ENCODE results near the gene SGSM2.

The SGSM2 gene

GRCh38 chr17:2399572-2400473, 62.5 kb downstream of the SGSM2 start:
- Mint-ChIP-seq H3K9me3 (no peaks in the 10 kb centered on the region), H3K4me1 (peaks cover 39% of the 10 kb centered on the region), H3K27ac (peak overlapping the region; percentile 99), H3K4me3 (peak overlapping the region; percentile 94), H3K36me3 (no peaks in the 10 kb centered on the region), H3K27me3 (no peaks in the 10 kb centered on the region)
- DNase-seq (ENCODE audit: low spot score in 2 of 2), result peak; percentile 92 to 93
- peak; percentile 51 for ATAC-seq (ENCODE audit: low read depth)

GRCh38 chr17:2400474-2400866, 63.2 kb downstream of the SGSM2 start:
- peak overlapping the region; percentile 99 for H3K27ac Mint-ChIP-seq
- ATAC-seq (ENCODE audit: low read depth) (no peak), DNase-seq (ENCODE audit: low spot score in 2 of 2) (peak; percentile 46 to 67)
- H3K36me3 Mint-ChIP-seq, result peaks cover 3% of the 10 kb centered on the region
- peak overlapping the region; percentile 94 for H3K4me3 Mint-ChIP-seq
- H3K9me3 Mint-ChIP-seq, result no peaks in the 10 kb centered on the region
- peaks cover 38% of the 10 kb centered on the region for H3K4me1 Mint-ChIP-seq
- H3K27me3 Mint-ChIP-seq, result no peaks in the 10 kb centered on the region

GRCh38 chr17:2400877-2401425, 63.6 kb downstream of the SGSM2 start, which contains the start of gene MNT:
TSS of gene MNT (minus strand) at chr17:2401060. CDS start at chr17:2400712, 348 bp downstream.
- H3K27me3 Mint-ChIP-seq, result no peaks in the 10 kb centered on the region
- H3K4me3 Mint-ChIP-seq, result peak within 1 kb of the TSS; percentile 94
- H3K9me3 Mint-ChIP-seq, result no peaks in the 10 kb centered on the region
- H3K27ac Mint-ChIP-seq, result peak within 1 kb of the TSS; percentile 99
- peaks cover 35% of the 10 kb centered on the region for H3K4me1 Mint-ChIP-seq
- DNase-seq (ENCODE audit: low spot score in 2 of 2) (peak; percentile 92 to 95), ATAC-seq (ENCODE audit: low read depth) (peak; percentile 50)
- H3K36me3 Mint-ChIP-seq, result peaks cover 3% of the 10 kb centered on the region

- DNase-seq (ENCODE audit: low spot score in 2 of 2) (peak; percentile 97 to 98), ATAC-seq (ENCODE audit: low read depth) (peak; percentile 50)
- Mint-ChIP-seq H3K36me3 (peaks cover 3% of the 10 kb centered on the region), H3K27me3 (no peaks in the 10 kb centered on the region), H3K4me3 (peak overlapping the region; percentile 94), H3K27ac (peak overlapping the region; percentile 99), H3K4me1 (peaks cover 31% of the 10 kb centered on the region), H3K9me3 (no peaks in the 10 kb centered on the region)
Measured at GRCh38 chr17:2401426-2402221, 64.3 kb downstream of the SGSM2 start.

GRCh38 chr17:2402544-2402943, 65.2 kb downstream of the SGSM2 start:
- H3K36me3 Mint-ChIP-seq, result peaks cover 3% of the 10 kb centered on the region

GRCh38 chr17:2403044-2403443, 65.7 kb downstream of the SGSM2 start:
- no peak overlapping the region for H3K27ac Mint-ChIP-seq
- H3K4me3 Mint-ChIP-seq, result peak overlapping the region; percentile 84
- peaks cover 3% of the 10 kb centered on the region for H3K36me3 Mint-ChIP-seq
- no peak for DNase-seq (ENCODE audit: low spot score in 2 of 2)
- no peaks in the 10 kb centered on the region for H3K9me3 Mint-ChIP-seq
- no peaks in the 10 kb centered on the region for H3K27me3 Mint-ChIP-seq
- peaks cover 17% of the 10 kb centered on the region for H3K4me1 Mint-ChIP-seq
- no peak for ATAC-seq (ENCODE audit: low read depth)

More at GRCh38 chr17:2402544-2402943, 65.2 kb downstream of the SGSM2 start:
- peak overlapping the region; percentile 84 for H3K4me3 Mint-ChIP-seq
- H3K27ac Mint-ChIP-seq, result peak overlapping the region; percentile 99
- DNase-seq (ENCODE audit: low spot score in 2 of 2) (no peak), ATAC-seq (ENCODE audit: low read depth) (no peak)
- H3K27me3 Mint-ChIP-seq, result no peaks in the 10 kb centered on the region
- H3K9me3 Mint-ChIP-seq, result no peaks in the 10 kb centered on the region
- peaks cover 22% of the 10 kb centered on the region for H3K4me1 Mint-ChIP-seq

GRCh38 chr17:2405247-2405926, 68.1 kb downstream of the SGSM2 start:
- DNase-seq (ENCODE audit: low spot score in 2 of 2), result no peak
- peaks cover 3% of the 10 kb centered on the region for H3K4me1 Mint-ChIP-seq
- H3K27ac Mint-ChIP-seq, result no peak overlapping the region

GRCh38 chr17:2406271-2406902, 69.1 kb downstream of the SGSM2 start:
- Mint-ChIP-seq H3K4me1 (peaks cover 3% of the 10 kb centered on the region), H3K36me3 (peaks cover 9% of the 10 kb centered on the region), H3K27me3 (no peaks in the 10 kb centered on the region), H3K4me3 (no peak overlapping the region), H3K9me3 (no peaks in the 10 kb centered on the region), H3K27ac (no peak overlapping the region)
- no peak for ATAC-seq (ENCODE audit: low read depth)
- DNase-seq (ENCODE audit: low spot score in 2 of 2), result no peak

More at GRCh38 chr17:2405247-2405926, 68.1 kb downstream of the SGSM2 start:
- Mint-ChIP-seq H3K9me3 (no peaks in the 10 kb centered on the region), H3K4me3 (no peak overlapping the region), H3K27me3 (no peaks in the 10 kb centered on the region), H3K36me3 (peaks cover 3% of the 10 kb centered on the region)
- no peak for ATAC-seq (ENCODE audit: low read depth)

- H3K4me3 Mint-ChIP-seq, result no peak overlapping the region
- H3K4me1 Mint-ChIP-seq, result peaks cover 3% of the 10 kb centered on the region
- peaks cover 9% of the 10 kb centered on the region for H3K36me3 Mint-ChIP-seq
- no peak overlapping the region for H3K27ac Mint-ChIP-seq
- H3K9me3 Mint-ChIP-seq, result no peaks in the 10 kb centered on the region
- ATAC-seq (ENCODE audit: low read depth) (no peak), DNase-seq (ENCODE audit: low spot score in 2 of 2) (no peak)
- H3K27me3 Mint-ChIP-seq, result no peaks in the 10 kb centered on the region
Measured at GRCh38 chr17:2406903-2407790, 69.8 kb downstream of the SGSM2 start.

- Mint-ChIP-seq H3K4me3 (no peak overlapping the region), H3K27ac (no peak overlapping the region), H3K4me1 (no peaks in the 10 kb centered on the region), H3K27me3 (no peaks in the 10 kb centered on the region), H3K36me3 (peaks cover 6% of the 10 kb centered on the region), H3K9me3 (no peaks in the 10 kb centered on the region)
- DNase-seq (ENCODE audit: low spot score in 2 of 2) (no peak), ATAC-seq (ENCODE audit: low read depth) (no peak)
Measured at GRCh38 chr17:2410951-2411350, 73.7 kb downstream of the SGSM2 start.

- H3K4me1 Mint-ChIP-seq, result peaks cover 2% of the 10 kb centered on the region
- no peak overlapping the region for H3K27ac Mint-ChIP-seq
Measured at GRCh38 chr17:2412561-2413021, 75.3 kb downstream of the SGSM2 start.

GRCh38 chr17:2414446-2415064, 77.3 kb downstream of the SGSM2 start:
- no peaks in the 10 kb centered on the region for H3K27me3 Mint-ChIP-seq
- no peak for ATAC-seq (ENCODE audit: low read depth)
- H3K4me1 Mint-ChIP-seq, result peaks cover 2% of the 10 kb centered on the region
- DNase-seq (ENCODE audit: low spot score in 2 of 2), result no peak
- no peak overlapping the region for H3K4me3 Mint-ChIP-seq
- peaks cover 6% of the 10 kb centered on the region for H3K36me3 Mint-ChIP-seq
- H3K27ac Mint-ChIP-seq, result no peak overlapping the region
- no peaks in the 10 kb centered on the region for H3K9me3 Mint-ChIP-seq

More at GRCh38 chr17:2412561-2413021, 75.3 kb downstream of the SGSM2 start:
- no peak for DNase-seq (ENCODE audit: low spot score in 2 of 2)
- Mint-ChIP-seq H3K9me3 (no peaks in the 10 kb centered on the region), H3K36me3 (peaks cover 6% of the 10 kb centered on the region), H3K4me3 (no peak overlapping the region), H3K27me3 (no peaks in the 10 kb centered on the region)
- ATAC-seq (ENCODE audit: low read depth), result no peak
